Lung (tissue), 12 donors: ENCODE results near the gene GPX2. TPM values are rescaled to one million over a fixed set of nuclear protein-coding genes. Genes with fewer than 3 reads are reported as not detected.

ENCODE experiments used
- ATAC-seq: fragments of 200-7000 bp; cut with Tn5 transposase; one replicate; pipeline ENCODE4 v1.9.1; 2020; ENCODE audit warnings: moderate number of reproducible peaks; ENCODE audit not compliant: insufficient read depth, low FRiP score
- DNase-seq, 3 donors: peaks; one replicate each; pipeline ENCODE4 v3.0.0-alpha.2; 2013 to 2017
- H3K27ac ChIP-seq, 2 donors: one replicate each; pipeline ENCODE4 v1.5.1; 2013; ENCODE audit warnings: mild to moderate bottlenecking in 2 of 2, moderate library complexity in 2 of 2, control low read depth in 1 of 2, inconsistent platforms in 1 of 2, low read depth in 1 of 2, low read length in 1 of 2
- H3K27me3 ChIP-seq, 3 donors: one replicate each; pipeline ENCODE4 v1.5.1; 2013; ENCODE audit warnings: low read length in 2 of 3; ENCODE audit not compliant: control insufficient read depth in 3 of 3, insufficient read depth in 3 of 3
- H3K36me3 ChIP-seq, 4 donors: one replicate each; pipeline ENCODE4 v1.5.1; 2013; ENCODE audit warnings: low read length in 4 of 4, mild to moderate bottlenecking in 1 of 4, moderate library complexity in 1 of 4; ENCODE audit not compliant: control insufficient read depth in 4 of 4, insufficient read depth in 4 of 4
- H3K4me1 ChIP-seq, 5 donors: one replicate each; pipeline ENCODE4 v1.5.1; 2013; ENCODE audit warnings: low read length in 5 of 5, mild to moderate bottlenecking in 2 of 5, moderate library complexity in 1 of 5; ENCODE audit not compliant: control insufficient read depth in 5 of 5, insufficient read depth in 5 of 5
- H3K4me3 ChIP-seq: one replicate; pipeline ENCODE4 v1.5.1; 2013; ENCODE audit warnings: mild to moderate bottlenecking, control low read depth, moderate library complexity
- H3K9ac ChIP-seq, 2 donors: one replicate each; pipeline ENCODE4 v1.5.1; 2013; ENCODE audit warnings: low read length in 2 of 2, control low read depth in 1 of 2; ENCODE audit not compliant: insufficient read depth in 1 of 2
- H3K9me3 ChIP-seq, 4 donors: one replicate each; pipeline ENCODE4 v1.5.1; 2013; ENCODE audit warnings: low read length in 3 of 4, mild to moderate bottlenecking in 1 of 4, moderate library complexity in 1 of 4; ENCODE audit not compliant: control insufficient read depth in 4 of 4, insufficient read depth in 3 of 4
- CTCF ChIP-seq: IDR thresholded peaks from 2 replicates; pipeline ENCODE4 v1.5.1; 2012; ENCODE audit warnings: mild to moderate bottlenecking; ENCODE audit errors: control extremely low read depth, extremely low read depth
- WGBS, 2 donors: extraction: QIAGEN DNeasy Blood & Tissue Kit; methylation state at CpG; one replicate each; pipeline ENCODE4 v1.1.7; 2013; 5-methylcytosine and 5-hydroxymethylcytosine counted together
- polyA plus RNA-seq, 2 donors: library from polyadenylated mRNA; stranded (reverse); fragments of 200-250 nt; gene quantifications; one replicate each; pipeline ENCODE4 v1.2.1, GENCODE V29; 2013
- total RNA-seq, 2 donors: library from RNA; depleted of rRNA in 1 of 2; stranded (reverse); fragments of >200 nt in 1 of 2; gene quantifications; one replicate each; pipeline ENCODE4 v1.2.1, GENCODE V29; 2014 to 2021
- donor health status: control.
- donor health status: control.
- donor health status: Bipolar disorder and iron deficiency.
- donor health status: healthy.
- donor health status: DM: yes; HTN: yes; CAD: no.

Gene GPX2
- total and polyA plus RNA-seq, 4 donors: 2.9 to 11.3 (median 3.4) TPM; not detected in 1

DNA sequence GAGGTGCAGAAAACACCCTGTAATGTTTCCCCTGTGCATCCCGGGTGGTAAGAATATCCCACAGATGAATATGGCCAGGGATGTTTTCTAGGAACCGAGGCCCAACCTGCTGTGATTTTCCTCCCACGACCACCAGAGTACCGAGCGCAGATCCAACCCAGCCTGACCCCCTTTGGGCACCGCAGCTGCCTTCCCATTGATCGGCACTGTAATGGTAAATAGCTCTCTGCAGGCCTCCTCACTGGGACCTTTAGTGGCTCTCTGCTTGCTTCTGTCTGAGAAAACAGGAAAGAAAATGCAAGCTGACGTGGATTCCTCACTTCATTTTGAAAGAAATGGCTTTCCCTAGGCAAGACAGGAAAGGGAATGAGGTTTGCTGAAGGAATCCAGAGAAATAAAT lies 32.0 kb upstream of the GPX2 start:
- Histone ChIP-seq H3K27me3 (peaks cover 0 to 2% (median 0%) of the 10 kb centered on the region in 3 donors), H3K9me3 (no peaks in the 10 kb centered on the region), H3K36me3 (no peaks in the 10 kb centered on the region), H3K4me3 (no peak overlapping the region), H3K9ac (no peak overlapping the region), H3K4me1 (peaks cover 0 to 12% (median 7%) of the 10 kb centered on the region in 5 donors), H3K27ac (no peak overlapping the region)
- WGBS, 2 donors: 74 to 81% methylated on average over 8 of the region's 8 CpGs
- DNase-seq (no peak), ATAC-seq (no peak)
- TF ChIP-seq CTCF: no peak

DNA sequence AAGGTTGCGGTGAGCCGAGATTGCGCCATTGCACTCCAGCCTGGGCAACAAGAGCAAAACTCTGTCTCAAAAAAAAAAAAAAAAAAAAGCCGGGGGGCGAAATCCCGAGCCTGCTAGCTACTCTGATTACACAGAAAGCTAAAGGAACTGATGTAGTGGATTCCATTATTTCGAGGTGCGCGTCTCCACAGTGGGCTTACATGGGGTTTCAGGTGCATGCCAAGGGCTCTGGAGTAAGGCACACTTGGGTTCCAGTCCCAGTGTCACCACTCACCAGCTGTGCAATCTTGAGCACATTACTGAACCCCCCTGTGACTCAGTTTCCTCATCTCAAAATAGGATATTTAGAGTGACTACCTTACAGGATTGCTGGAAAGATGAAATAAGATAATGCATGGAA lies 31.3 kb upstream of the GPX2 start:
- 96 to 97% methylated on average over 9 of the region's 9 CpGs for WGBS, 2 donors
- ATAC-seq (no peak), DNase-seq (no peak)
- H3K9ac ChIP-seq: no peak overlapping the region
- H3K27ac ChIP-seq: no peak overlapping the region
- H3K27me3 ChIP-seq: peaks cover 0 to 2% (median 0%) of the 10 kb centered on the region in 3 donors
- H3K4me1 ChIP-seq: peaks cover 0 to 12% (median 7%) of the 10 kb centered on the region in 5 donors
- H3K4me3 ChIP-seq: no peak overlapping the region
- no peak for TF ChIP-seq CTCF
- H3K36me3 ChIP-seq: no peaks in the 10 kb centered on the region
- H3K9me3 ChIP-seq: no peaks in the 10 kb centered on the region

DNA sequence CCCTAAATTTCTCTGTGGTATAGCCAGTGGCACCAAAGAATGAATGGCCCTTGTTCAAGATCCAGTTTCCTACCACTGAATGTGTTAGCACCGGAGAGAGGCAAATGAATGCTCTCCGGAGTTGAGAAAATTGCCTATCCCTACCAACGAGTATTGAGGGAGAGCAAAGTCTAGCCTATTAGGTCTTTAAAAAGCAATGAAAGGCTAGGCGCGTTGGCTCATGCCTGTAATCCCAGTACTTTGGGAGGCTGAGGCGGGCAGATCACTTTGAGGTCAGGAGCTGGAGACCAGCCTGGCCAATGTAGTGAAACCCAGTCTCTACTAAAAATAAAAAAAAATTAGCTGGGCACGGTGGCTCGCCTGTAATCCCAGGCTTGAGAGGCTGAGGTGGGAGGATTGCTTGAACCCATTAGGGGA lies 30.5 kb upstream of the GPX2 start:
- 86 to 91% methylated on average over 8 of the region's 8 CpGs for WGBS, 2 donors
- no peak overlapping the region for H3K9ac ChIP-seq
- H3K27ac ChIP-seq: no peak overlapping the region
- peaks cover 0 to 12% (median 7%) of the 10 kb centered on the region in 5 donors for H3K4me1 ChIP-seq
- H3K9me3 ChIP-seq: no peaks in the 10 kb centered on the region
- ATAC-seq (no peak), DNase-seq (no peak)
- no peaks in the 10 kb centered on the region for H3K36me3 ChIP-seq
- TF ChIP-seq CTCF: no peak
- H3K4me3 ChIP-seq: no peak overlapping the region
- H3K27me3 ChIP-seq: peaks cover 0 to under 1% (median 0%) of the 10 kb centered on the region in 3 donors
